ENCODE results near the gene CDKN2B.
"Not testable (repeated sequence)": the region's sequence is repeated elsewhere in the genome, so short reads cannot be mapped to it uniquely, and the experiment has no call there.

The CDKN2B gene

GRCh38 chr9:22008717-22009505, at the start of gene CDKN2B:
CDKN2B (minus strand) TSS chr9:22009305; CDS start chr9:22008953, 352 bp downstream.
- DNase-seq: peak; percentile 94

DNA sequence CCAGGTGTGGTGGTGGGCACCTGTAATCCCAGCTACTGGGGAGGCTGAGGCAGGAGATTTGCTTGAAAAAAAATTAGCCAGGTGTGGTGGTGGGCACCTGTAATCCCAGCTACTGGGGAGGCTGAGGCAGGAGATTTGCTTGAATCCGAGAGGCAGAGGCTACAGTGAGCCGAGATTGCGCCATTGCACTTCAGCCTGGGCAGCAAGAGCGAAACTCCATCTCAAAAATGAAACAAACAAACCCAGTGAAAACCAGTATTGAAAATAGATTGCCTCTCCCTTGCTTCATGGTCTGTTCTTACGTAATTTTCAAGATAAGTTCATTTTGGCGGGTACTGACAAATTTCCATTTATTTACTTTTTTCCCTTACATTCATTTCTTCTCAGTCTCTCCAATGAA, 48.9 kb upstream of the CDKN2B start:
- not testable (repeated sequence) for DNase-seq

DNA sequence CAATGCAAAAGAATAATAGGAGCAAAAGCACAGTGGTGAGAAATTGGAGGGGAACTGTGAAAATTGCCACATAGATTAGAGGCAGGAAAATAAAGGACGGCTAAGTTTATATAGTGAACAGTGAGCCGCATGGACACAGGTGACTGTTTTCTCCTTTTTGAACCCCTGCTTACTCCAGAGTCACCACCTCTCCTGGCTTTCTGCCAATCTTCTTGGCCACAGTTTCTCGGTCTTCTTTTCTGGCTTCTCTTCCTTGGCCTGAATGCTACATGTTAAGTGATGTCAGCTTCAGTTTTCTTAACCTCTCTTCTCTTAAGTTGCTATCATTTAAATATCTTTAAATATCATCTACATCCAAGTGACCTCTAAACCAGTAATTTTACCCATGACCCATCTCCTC, 47.3 kb upstream of the CDKN2B start:
- no peak for DNase-seq

DNA sequence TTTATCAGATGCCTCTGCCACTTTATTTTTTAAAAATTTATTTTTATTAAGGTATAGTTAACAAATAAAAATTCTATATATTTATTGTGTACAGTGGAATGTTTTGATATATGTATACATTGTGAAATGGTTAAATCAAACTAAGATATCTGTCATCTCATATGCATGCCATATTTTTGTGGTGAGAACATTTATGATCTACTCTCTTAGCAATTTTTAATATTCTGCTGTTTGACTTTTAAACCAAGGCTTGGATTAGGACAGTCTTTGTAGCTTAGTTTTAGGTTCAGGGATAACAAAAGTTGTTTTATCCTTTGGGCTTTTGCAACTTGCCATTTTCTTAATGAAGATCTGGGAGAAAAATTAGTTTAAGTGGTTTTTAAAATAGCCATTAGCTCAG, 46.0 kb upstream of the CDKN2B start:
- DNase-seq: no peak

DNA sequence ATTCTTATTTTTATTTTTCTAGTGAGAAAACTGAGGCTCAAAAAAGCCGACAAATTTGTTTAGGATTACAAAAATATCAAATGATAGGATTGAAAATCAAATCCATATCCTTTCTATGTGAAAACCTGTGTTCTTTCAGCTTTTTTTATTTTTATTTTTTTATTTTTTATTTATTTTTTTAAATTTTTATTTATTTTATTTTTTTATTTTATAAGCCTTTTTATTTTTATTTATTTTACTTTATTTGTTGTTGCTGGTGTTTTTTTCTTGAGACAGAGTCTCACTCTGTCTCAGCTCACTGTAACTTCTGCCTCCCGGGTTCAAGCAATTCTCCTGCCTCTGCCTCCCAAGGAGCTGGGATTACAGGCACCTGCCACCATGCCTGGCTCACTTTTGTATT, 45.4 kb upstream of the CDKN2B start:
- no peak for DNase-seq

GRCh38 chr9:22054076-22054475, 45.0 kb upstream of the CDKN2B start:
- DNase-seq: no peak

GRCh38 chr9:22053178-22053577, 44.1 kb upstream of the CDKN2B start:
- DNase-seq: no peak

DNA sequence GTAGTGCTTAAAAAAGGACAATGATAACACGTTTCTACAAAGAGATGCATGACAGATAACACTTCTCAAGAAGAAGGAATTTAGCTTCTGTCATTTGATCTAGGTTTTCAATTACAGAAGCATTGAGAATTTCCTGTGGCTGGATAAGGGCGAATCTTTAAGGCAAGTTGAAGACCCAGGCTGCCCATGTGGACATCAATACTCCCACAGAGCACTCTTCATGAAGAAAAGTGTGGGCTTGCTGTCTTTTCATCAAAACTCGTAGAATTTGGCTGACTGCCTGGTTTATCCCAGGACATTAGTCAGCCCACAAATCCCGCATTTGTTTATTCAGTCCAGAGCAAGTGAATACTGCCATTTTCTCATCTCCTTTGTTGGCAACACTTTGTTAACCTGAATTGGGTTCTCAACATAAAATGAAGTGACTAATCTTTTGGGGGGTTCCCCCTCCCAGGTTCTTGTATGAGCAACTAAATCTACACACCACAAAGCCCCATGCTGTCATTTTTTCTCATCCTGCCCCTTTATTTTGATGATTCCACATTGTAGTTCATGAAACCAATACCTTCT, 43.4 kb upstream of the CDKN2B start:
- DNase-seq: no peak

DNA sequence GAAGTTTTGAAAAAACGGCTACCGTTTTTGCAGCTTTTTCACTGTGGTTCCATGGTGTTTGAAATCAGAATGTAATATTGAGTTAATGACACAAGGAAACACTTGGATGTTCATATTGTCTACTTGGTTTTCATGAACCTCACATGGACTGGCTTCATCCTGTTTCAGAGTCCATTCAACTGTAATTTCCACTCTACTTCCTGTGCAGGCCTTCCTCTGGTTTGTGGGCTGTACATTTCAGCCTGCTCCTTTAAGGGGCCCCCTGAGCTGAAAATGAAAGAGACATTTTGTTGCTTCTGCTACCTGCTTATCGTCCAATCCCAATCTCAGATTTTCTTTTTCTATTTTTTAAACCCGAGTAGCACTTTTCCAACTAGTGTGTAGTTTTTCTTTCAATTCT, 41.8 kb upstream of the CDKN2B start:
- DNase-seq: no peak

GRCh38 chr9:22049411-22049810, 40.3 kb upstream of the CDKN2B start:
- no peak for DNase-seq

DNA sequence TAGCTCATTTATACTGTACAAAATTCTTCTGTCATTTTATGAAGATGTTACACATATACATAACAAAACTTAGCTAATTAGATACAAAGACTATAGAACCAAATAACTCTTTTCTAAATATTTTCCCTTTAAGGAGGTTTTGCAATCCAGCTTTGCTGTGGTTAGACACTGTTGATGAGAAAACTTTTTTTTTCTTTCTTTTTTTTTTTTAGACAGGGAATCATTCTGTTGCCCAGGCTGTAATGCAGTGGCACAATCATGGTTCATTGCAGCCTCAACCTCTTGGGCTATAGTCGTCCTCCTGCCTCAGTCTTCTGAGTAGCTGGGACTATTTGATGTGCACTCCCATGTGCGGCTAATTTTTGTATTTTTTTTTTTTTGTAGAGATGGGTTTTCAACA, 38.5 kb upstream of the CDKN2B start:
- DNase-seq: no peak

GRCh38 chr9:22046243-22046885, 37.3 kb upstream of the CDKN2B start:
- no peak for DNase-seq

GRCh38 chr9:22045423-22045822, 36.3 kb upstream of the CDKN2B start:
- DNase-seq: no peak

GRCh38 chr9:22044583-22044982, 35.5 kb upstream of the CDKN2B start:
- no peak for DNase-seq

DNA sequence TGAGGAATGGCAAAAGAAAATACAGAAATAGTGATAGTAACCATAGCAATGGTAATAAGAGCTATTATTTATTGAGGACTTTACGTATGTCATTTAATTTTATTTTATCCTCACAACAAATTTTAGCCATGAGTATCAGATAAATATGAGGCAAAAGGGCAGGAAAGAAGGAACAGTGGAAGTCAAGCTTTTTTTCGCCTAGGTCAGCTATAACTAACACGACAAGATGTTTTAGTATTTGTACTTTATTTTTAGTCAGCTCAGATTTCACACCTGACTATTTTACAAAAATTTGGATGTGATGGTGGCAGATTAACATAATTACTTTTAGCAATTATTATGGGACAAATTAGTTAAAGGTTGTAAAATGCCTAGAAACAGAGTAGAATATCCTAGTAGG, 34.8 kb upstream of the CDKN2B start:
- DNase-seq: no peak

- no peak for DNase-seq
These were observed 32.7 kb upstream of the CDKN2B start for GRCh38 chr9:22041775-22042174.

DNA sequence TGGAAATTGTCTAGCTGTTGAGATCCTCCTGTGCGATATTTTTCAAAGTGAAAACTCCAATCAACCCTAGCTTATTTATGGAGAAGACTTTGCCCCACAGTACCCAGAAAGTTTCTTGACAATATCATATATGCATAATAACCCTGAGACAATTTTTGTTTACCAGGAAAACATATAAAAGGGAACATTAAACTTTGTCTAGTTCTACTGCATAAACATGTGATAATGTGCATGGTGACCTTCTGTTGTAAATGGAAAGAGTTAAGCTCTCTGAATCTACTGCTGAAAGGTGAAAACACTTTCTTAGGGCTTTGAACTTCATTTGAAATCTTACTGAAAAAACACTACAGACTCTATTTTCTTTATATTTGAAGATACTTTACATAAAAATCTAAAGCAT, 32.2 kb upstream of the CDKN2B start:
- no peak for DNase-seq

GRCh38 chr9:22040760-22041159, 31.7 kb upstream of the CDKN2B start:
- DNase-seq: no peak

- DNase-seq: peak; percentile 14
These were observed 30.2 kb upstream of the CDKN2B start for GRCh38 chr9:22039258-22039657.

GRCh38 chr9:22037954-22038690, 29.0 kb upstream of the CDKN2B start:
- peak; percentile 29 for DNase-seq

DNA sequence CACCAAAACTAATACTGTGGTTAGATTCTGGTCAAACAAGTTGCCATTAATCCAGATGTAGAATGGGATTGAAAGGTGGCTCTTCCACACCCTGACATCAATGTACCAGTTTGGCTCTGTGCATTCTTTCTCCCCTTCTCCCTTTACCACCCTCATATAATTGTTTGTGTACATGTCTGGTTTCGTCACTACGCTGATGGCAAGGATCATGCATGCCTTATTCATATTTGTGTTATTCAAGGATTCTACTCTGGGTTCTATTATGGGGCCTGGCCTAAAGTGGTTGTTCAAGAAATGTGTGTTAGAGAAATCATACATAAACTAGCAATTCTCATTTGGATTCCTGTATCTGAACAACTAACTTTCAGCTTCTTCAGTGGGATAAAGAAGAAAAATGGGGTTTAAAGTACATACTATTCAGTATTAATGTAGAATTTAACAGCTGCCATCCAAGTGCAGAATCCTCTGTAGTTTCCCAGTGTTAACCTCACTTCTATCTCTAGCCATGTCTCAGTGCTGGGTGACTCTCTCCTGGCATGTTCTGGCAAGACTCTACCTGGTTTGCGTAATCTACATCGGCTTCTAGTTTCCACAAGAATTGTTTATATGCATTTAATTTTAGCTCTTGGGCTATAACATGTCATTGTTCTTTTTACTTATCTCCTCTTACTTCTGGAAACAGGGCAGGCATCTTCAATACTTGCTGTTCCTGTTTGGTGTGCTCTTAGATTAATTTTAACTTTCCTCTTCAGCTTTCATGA, 27.9 kb upstream of the CDKN2B start:
- no peak for DNase-seq

DNA sequence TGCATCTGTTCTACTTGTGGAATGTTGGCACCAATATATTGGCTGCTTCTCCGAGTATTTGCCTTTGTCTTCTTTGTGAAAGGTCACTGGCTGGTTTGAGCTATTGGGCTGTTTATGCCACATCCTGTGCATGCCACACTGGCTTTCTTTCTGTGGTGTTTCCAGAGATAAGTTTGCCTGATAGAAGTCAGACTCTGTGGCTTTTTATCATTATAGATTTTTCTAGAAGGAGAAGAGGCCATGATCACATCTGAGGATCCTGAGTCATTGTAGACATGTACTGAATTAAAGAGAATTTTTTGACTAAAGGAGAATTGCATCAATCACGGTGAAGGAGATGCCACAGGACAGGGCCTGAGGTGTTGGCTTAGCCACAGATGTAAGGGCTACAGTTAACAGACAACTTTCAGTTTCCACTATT, 26.5 kb upstream of the CDKN2B start:
- DNase-seq: no peak
